KBM-7 (cell line): ENCODE measurements around the gene TAL1.
A peak's percentile ranks its signal among the peaks of the same experiment; 100 is the strongest.
"Not testable (repeated sequence)": the region's sequence is repeated elsewhere in the genome, so short reads cannot be mapped to it uniquely, and the experiment has no call there.

Experiments
- DNase-seq: peaks from one replicate; pipeline ENCODE4 v3.0.0-alpha.2; 2015
- in situ Hi-C: fragments of 300-500 bp; cut with MboI; formaldehyde crosslinking; loops from 2 replicates; pipeline ENCODE4 v1.14.3; 2020; ENCODE audit warnings: low sequenced_read_pairs, low pct_unique_long_range_greater_than_20kb, mixed read lengths

Gene TAL1

GRCh38 chr1:47232187-47232874 lies at the start of gene TAL1:
Gene TAL1, minus strand, starts transcription at chr1:47232225. Its CDS starts 6,337 bp downstream, at chr1:47225888.
- DNase-seq = peak; percentile 67
- in situ Hi-C loops = no loop called here

- in situ Hi-C loops = no loop called here
- no peak for DNase-seq
Observed at GRCh38 chr1:47280142-47280541, 48.1 kb upstream of the TAL1 start.

DNA sequence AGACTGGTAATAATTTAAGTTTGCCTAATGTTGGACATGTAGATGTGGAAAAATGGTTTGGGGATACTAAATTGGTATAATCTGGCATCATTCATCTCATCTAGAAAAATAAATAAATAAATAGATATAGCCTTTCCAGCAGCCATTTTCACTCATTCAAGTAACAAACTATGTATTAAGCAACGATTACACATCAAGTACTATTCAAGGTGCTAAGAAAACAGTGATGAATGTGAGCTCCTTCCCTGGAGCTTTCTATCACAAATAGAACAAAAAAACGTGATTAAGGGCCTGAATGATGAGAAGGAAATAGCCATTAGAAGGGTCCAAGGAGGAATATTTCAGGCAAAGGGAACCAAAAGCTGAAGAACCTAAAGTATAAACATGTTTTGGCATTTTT lies 44.8 kb upstream of the TAL1 start:
- in situ Hi-C loops = no loop called here
- no peak for DNase-seq

DNA sequence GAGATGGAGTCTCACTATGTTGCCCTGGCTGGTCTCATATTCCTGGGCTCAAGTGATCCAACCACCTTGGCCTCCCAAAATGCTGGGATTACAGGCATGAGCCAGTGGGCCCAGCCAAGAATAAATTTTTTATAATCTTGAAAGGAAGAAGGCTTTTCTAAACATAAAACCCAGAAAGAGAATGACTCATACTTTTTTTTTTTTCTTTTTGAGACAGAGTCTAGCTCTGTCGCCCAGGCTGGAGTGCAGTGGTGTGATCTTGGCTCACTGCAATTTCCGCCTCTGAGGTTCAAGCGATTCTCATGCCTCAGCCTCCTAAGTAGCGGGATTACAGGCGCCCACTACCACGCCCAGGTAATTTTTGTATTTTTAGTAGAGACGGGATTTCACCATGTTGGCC lies 43.8 kb upstream of the TAL1 start:
- DNase-seq, in situ Hi-C loops: not testable (repeated sequence)

DNA sequence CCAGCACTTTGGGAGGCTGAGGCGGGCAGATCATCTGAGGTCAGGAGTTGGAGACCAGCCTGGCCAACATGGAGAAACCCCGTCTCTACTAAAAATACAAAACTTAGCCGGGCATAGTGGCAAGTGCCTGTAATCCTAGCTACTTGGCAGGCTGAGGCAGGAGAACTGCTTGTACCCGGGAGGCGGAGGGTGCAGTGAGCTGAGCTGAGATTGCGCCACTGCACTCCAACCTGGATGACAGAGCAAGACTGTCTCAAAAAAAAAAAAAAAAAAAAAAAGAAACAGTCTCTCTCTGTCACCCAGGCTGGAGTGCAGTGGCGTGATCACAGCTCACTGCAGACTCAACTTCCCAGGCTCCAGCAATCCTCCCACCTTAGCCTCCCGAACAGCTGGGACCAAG lies 33.5 kb upstream of the TAL1 start:
- in situ Hi-C loops, DNase-seq: not testable (repeated sequence)

DNA sequence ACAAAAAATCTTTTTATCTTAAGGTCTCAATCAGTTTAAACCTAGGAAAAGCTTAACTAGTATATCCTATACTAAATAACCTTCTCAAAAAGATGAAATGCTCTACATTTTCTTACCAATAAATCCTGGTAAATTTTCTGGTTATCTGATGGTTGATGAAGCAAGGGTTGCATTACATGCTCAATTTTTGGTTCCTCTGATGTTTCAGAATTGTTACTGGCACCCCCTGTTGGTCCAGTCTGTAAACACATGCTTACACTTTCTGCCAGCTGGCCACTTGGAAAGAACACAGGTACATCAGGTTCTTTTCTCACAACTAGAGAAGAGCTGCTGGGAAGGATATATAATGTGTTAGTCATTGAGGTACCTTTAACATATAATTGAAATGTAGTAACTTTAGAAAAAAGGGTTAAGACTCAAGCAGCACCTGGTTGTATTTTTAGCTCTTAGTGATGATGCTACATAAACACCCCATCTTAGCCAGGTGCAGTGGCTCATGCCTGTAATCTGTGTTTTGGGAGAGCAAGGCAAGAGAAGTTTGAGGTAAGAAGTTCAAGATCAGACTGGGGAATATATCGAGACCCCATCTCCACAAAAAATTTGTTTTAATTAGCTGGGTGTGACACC lies 30.9 kb upstream of the TAL1 start:
- in situ Hi-C loops = no loop called here
- DNase-seq = peak; percentile 80

GRCh38 chr1:47257224-47257623 lies 25.2 kb upstream of the TAL1 start:
- in situ Hi-C loops = no loop called here
- no peak for DNase-seq

DNA sequence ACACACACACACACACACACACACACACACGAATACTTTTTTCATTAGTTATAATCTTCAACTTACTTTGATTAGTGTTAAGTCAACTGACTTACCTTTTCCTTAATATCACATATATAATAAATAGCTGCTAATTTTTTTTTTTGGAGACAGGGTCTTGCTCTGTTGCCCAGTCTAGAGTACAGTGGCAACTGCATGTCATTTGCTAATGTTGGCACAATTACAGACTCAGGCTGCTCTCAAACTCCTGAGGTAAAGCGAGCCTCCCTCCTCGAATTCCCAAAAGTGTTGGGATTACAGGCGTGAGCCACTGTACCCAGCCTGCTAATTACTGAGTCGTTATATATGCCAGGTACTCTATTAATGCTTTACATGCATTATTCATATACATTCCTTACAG lies 20.8 kb upstream of the TAL1 start:
- in situ Hi-C loops = no loop called here
- no peak for DNase-seq

GRCh38 chr1:47252369-47252768 lies 20.3 kb upstream of the TAL1 start:
- in situ Hi-C loops = no loop called here
- DNase-seq = no peak

DNA sequence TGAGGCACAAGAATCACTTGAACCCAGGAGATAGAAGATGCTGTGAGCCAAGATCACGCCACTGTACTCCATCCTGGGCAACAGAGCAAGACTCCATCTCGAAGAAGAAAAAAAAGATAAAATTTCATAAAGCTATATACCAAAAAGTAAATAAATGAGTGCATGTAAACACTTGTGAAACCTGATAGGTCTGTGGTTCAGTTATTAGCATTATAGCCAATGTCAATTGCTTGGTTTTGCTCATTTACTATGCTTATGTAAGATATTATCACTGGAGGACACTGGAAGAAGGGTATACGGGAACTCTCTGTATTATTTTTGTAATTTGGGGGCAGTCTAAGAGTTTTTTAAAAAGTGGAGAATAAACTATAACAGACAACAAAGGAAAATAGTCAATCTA lies 17.7 kb upstream of the TAL1 start:
- no peak for DNase-seq
- in situ Hi-C loops = no loop called here

- DNase-seq = no peak
- in situ Hi-C loops = no loop called here
Observed at GRCh38 chr1:47244339-47244862, 12.4 kb upstream of the TAL1 start.

DNA sequence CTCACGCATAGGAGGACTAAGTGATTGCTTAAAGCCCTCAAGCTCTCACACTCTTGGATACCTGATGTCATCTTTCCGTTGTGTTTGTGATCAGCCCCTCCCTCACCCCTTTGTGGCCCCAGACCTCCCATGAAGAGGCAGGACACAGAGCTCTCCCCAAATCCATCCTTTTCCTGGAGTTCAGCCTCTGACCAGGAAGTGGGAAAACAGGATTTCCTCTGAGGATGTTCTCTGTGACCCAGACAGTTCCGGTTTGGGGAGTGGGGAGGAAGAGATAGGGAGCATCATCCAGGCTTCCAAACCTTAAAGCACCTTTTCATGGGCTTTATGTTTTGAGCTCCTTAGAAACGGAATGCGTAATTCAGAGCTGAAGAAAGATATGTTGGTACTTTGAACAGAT lies 11.9 kb upstream of the TAL1 start:
- in situ Hi-C loops = no loop called here
- no peak for DNase-seq

DNA sequence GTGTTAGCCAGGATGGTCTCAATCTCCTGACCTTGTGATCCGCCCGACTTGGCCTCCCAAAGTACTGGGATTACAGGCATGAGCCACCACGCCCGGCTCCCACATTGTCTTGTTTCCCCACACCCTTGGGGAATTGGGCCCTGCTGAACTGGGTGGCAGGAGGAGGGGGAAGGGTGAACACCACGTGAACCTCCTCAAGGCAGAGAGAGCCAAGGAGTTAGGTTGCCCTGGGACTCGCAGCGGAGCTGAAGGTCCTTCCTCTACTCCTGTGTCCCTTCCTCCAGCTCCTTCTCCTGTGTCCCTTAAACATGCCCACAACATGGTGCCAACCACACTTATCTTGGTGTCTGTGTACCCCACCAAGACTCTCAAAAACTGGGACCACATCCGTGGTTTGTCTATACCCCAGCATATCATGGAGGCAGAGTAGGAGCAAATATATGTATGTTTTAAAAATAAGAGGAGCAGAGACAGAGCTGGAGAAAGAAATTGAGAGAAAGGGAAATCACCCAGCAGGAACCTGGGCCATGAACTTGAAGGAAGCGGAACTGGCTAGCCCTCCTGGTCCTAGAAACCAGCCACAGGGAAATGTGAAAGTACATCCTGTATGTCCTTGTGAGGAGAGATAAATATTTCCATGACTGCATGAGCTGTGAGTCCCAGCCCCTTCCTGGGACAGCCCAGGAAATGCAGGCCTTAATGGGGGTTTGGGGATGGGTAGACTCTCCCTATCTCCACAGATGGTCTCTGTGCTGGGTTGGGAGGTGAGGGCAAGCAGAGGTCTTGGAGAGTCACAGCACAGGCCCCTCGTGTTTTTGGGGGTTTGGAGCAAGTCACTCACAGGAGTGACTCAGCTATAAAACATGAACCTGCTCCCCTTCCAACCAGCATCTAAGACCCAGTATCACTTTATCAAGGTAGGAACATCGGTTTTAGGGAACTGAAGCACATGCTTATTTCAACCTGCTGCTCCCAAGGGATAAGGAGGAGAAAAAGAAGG lies 9.4 kb upstream of the TAL1 start:
- DNase-seq = no peak
- in situ Hi-C loops = no loop called here

DNA sequence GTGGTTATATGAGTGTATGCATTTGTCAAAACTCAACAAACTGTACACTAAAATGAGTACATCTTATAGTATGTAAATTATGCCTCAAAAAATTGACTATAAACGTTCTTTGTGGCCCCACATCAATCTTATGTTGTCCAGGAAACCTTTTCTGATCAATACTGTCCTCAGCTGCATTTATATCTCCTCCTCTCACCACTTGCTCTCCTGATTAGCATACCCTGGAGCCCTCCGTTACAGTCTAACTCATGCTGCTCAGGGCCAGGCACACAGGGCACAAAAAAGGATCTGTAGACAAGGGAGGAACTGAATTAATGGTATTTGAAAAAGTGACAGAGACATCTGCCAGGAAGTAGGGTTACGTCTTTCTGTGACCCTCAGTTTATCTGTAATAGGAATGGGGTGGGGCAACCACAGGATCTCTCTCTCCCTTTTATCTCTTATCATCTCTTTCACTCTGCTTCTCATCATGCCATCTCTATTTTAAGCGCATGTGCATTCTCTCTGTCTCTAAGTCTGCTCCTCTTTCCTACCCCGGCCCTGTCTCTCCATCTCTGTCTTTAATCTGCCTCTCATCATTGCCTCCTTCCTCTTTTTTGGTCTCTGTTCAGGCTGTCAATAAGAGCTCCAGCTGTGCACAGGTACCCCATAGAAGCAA lies 7.0 kb upstream of the TAL1 start:
- in situ Hi-C loops = no loop called here
- peak; percentile 63 for DNase-seq

DNA sequence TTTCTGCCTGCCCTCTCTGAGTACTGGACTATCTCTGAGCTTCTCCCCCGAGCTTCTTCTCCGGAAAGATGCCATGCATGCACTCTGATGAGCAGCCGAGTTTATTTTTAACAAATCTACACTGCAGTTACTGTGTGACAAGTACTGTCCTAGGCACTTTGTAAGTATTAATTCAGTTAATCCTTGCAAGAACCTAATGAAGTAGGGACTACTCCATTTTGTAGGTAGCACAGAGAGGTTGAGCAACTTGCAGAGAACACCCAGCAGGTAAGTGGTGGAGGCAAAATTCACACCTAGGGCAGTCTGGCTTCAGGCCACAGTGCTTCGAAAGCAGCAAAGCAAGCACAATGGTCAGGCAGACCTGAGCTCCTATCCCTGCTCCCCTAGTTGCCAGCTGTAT lies 3.8 kb upstream of the TAL1 start:
- no peak for DNase-seq
- in situ Hi-C loops = no loop called here

GRCh38 chr1:47235241-47235681 lies 3.2 kb upstream of the TAL1 start:
- peak; percentile 49 for DNase-seq
- in situ Hi-C loops = no loop called here

GRCh38 chr1:47233186-47233585 lies 1.2 kb upstream of the TAL1 start:
- no peak for DNase-seq
- in situ Hi-C loops = no loop called here

GRCh38 chr1:47231301-47232186 lies 481 bp downstream of the TAL1 start:
- in situ Hi-C loops = no loop called here

More at GRCh38 chr1:47231301-47232186, 481 bp downstream of the TAL1 start:
- DNase-seq = peak; percentile 92
